Pancreas (tissue), 10 donors: ENCODE data around the gene MSANTD2. TPM values are rescaled to one million over a fixed set of nuclear protein-coding genes. Genes with fewer than 3 reads are reported as not detected.

ENCODE experiments used
- ATAC-seq, 4 donors: fragments of 200-7000 bp; cut with Tn5 transposase; one replicate each; pipeline versions ENCODE4 v1.8.0 to v1.9.1; 2020; ENCODE audit warnings: mild to moderate bottlenecking in 4 of 4, moderate library complexity in 4 of 4
- DNase-seq, 6 donors: peaks; one replicate each; pipeline ENCODE4 v3.0.0-alpha.2; 2020
- FAIRE-seq: peaks from 2 replicates; lab custom pipeline; 2012; peaks lifted over from hg19 to GRCh38; lab: Jason Lieb, UNC
- H3K27ac ChIP-seq, 4 donors: fragments of 200-600 bp; sonication (generic); 1 replicate in 3 of 4; 2 replicates in 1 of 4; pipeline versions ENCODE4 v1.5.0 to v1.8.0; 2020
- H3K27me3 ChIP-seq, 4 donors: fragments of 200-600 bp; one replicate each; pipeline ENCODE4 v1.8.0; 2021
- H3K36me3 ChIP-seq, 3 donors: fragments of 200-600 bp; sonication (generic) in 1 of 3; one replicate each; pipeline versions ENCODE4 v1.5.0 to v1.8.0; 2020 to 2021
- H3K4me1 ChIP-seq, 3 donors: fragments of 200-600 bp; one replicate each; pipeline ENCODE4 v1.8.0; 2021
- H3K4me3 ChIP-seq, 4 donors: fragments of 200-600 bp; sonication (generic) in 2 of 4; one replicate each; pipeline versions ENCODE4 v1.5.0 to v1.8.0; 2020 to 2021
- H3K9me3 ChIP-seq, 4 donors: fragments of 200-600 bp; one replicate each; pipeline ENCODE4 v1.8.0; 2021
- WGBS, 2 donors: extraction: QIAGEN DNeasy Blood & Tissue Kit; methylation state at CpG; one replicate each; pipeline ENCODE4 v1.1.7; 2013; 5-methylcytosine and 5-hydroxymethylcytosine counted together
- intact Hi-C, 3 donors: fragments of 100-400 bp; cut with DNase I; formaldehyde crosslinking; loops; one replicate each; pipeline versions ENCODE4 v1.11.1 to v1.14.2; 2022
- polyA plus RNA-seq, 2 donors: library from polyadenylated mRNA; stranded (reverse); fragments of 200-250 nt; gene quantifications; one replicate each; pipeline ENCODE4 v1.2.3, GENCODE V29; 2013
- total RNA-seq, 6 donors: library from RNA; stranded (reverse); fragmentation: NEBNext Ultra II Directional in 4 of 6; extraction: Animal tissue kit (Norgen Biotek cat#: 25700) in 4 of 6; gene quantifications; one replicate each; pipeline versions ENCODE4 v1.2.1 to v1.2.4, GENCODE V29; 2021 to 2023
- TF ChIP-seq, protein P1 (sequence below), 4 donors: fragments of 200-600 bp; sonication (generic) in 3 of 4; IDR thresholded peaks; one replicate each; pipeline versions ENCODE4 v1.5.0 to v1.8.0; 2021; ENCODE audit warnings: antibody characterized with exemption in 4 of 4
- donor health status: healthy with polysubstance abuse.
- donor health status: DM: no; HTN: no; CAD: no; lungs with moderate emphysema.
- donor health status: DM: no; HTN: no; CAD: no.
- donor health status: control.
- donor health status: control.
- donor health status: Bipolar disorder and iron deficiency.
- donor health status: DM: yes; HTN: yes; CAD: no.
- donor health status: DM: no; HTN: no; CAD: no.
- donor health status: DM: no; HTN: no; CAD: no.
- donor health status: DM: yes; HTN: yes; CAD: no.

Gene MSANTD2
- total and polyA plus RNA-seq, 8 donors = 4.6 to 23.3 (median 7.1) TPM

DNA sequence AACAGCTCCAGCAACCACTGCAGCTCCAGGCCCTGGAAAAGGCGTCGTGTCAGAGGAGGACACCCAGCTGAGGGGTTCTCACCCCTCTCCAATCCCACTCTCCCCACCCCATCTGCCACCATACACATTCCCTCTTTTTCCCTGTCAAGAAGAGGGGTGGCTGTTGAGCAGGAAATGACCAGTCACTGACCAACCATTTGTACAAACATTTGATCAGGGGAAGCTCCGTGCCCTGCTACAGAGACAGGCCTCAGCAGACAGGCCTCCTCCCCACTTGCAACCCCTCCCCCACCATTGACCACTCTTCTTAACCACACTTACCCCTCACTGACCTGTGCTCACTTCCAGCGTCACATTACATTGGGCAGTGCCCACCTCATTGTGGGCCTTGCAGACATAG, 45.9 kb downstream of the MSANTD2 start:
- Histone ChIP-seq H3K36me3 (no peaks in the 10 kb centered on the region), H3K9me3 (no peaks in the 10 kb centered on the region), H3K27ac (no peak overlapping the region), H3K4me3 (no peak overlapping the region), H3K4me1 (peaks cover 4 to 7% (median 6%) of the 10 kb centered on the region in 3 donors), H3K27me3 (peaks cover 0 to 7% (median 1%) of the 10 kb centered on the region in 4 donors)
- DNase-seq = no peak
- no peak for ATAC-seq
- no peak for FAIRE-seq
- TF ChIP-seq, protein P1, sequence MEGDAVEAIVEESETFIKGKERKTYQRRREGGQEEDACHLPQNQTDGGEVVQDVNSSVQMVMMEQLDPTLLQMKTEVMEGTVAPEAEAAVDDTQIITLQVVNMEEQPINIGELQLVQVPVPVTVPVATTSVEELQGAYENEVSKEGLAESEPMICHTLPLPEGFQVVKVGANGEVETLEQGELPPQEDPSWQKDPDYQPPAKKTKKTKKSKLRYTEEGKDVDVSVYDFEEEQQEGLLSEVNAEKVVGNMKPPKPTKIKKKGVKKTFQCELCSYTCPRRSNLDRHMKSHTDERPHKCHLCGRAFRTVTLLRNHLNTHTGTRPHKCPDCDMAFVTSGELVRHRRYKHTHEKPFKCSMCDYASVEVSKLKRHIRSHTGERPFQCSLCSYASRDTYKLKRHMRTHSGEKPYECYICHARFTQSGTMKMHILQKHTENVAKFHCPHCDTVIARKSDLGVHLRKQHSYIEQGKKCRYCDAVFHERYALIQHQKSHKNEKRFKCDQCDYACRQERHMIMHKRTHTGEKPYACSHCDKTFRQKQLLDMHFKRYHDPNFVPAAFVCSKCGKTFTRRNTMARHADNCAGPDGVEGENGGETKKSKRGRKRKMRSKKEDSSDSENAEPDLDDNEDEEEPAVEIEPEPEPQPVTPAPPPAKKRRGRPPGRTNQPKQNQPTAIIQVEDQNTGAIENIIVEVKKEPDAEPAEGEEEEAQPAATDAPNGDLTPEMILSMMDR (IDR thresholded peaks at IDR 0.05) = no peak
- WGBS, 2 donors = 74 to 88% methylated on average over 4 of the region's 4 CpGs
- intact Hi-C loops = loop anchor here in 1 of 3 donors (10.0 kb wide), 1 partner anchor 90 kb away; no protein-coding TSS in a partner anchor

DNA sequence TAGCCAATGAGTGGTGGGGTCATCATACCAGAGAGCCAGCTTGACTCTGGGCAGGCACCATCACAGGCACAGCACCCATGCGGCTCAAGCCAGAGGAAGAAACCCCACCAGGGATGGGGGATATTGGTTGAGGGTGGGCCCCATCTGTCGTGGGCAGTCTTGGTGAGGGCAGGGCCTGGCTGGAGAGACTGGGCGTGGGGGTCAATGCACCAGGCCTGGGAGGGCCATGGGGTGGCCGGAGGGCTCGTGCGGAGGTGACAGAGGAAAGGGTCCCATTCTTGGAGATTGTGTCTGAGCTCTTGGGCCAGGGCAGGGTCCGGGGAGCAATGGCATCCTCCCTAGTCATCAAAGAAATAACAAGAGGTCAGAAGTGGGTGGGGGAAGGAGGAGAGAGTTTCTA, 46.6 kb downstream of the MSANTD2 start:
- TF ChIP-seq, protein P1 (IDR thresholded peaks at IDR 0.05) = no peak
- H3K4me3 ChIP-seq = no peak overlapping the region
- WGBS, 2 donors = 85 to 91% methylated on average over 7 of the region's 7 CpGs
- peaks cover 0 to 7% (median 1%) of the 10 kb centered on the region in 4 donors for H3K27me3 ChIP-seq
- no peak for ATAC-seq
- no peaks in the 10 kb centered on the region for H3K9me3 ChIP-seq
- no peaks in the 10 kb centered on the region for H3K36me3 ChIP-seq
- intact Hi-C loops = loop anchor here in 1 of 3 donors (10.0 kb wide), 1 partner anchor 89 kb away; no protein-coding TSS in a partner anchor
- no peak overlapping the region for H3K27ac ChIP-seq
- no peak for FAIRE-seq
- peaks cover 0 to 4% (median under 1%) of the 10 kb centered on the region in 3 donors for H3K4me1 ChIP-seq
- DNase-seq = no peak

DNA sequence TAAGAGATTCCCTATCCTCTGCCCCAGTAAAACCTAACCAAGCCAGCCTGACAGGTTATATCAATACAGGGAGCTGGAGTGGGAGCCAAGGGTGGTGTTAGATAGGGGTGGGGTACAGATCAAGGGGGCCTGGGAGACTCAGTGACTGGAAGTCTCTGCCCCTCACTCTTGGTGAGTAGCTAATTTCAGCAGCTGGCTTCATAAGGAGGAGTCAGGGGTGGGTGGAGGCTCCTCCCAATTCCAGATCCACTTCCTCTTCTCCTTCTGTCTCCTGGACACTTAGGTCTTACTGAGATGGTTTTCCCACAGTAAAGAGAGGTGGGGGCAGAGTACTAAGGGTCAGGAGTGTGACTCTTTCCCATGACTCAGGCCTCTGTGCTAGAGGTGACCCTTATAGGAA, 47.0 kb downstream of the MSANTD2 start:
- FAIRE-seq (no peak), ATAC-seq (no peak), DNase-seq (no peak)
- Histone ChIP-seq H3K4me1 (peaks cover 0 to under 1% (median 0%) of the 10 kb centered on the region in 3 donors), H3K4me3 (no peak overlapping the region), H3K27ac (no peak overlapping the region), H3K27me3 (peaks cover 0 to 7% (median 1%) of the 10 kb centered on the region in 4 donors), H3K9me3 (no peaks in the 10 kb centered on the region), H3K36me3 (no peaks in the 10 kb centered on the region)
- intact Hi-C loops = loop anchor here in 1 of 3 donors (10.0 kb wide), 1 partner anchor 88 kb away; no protein-coding TSS in a partner anchor
- TF ChIP-seq, protein P1 (IDR thresholded peaks at IDR 0.05) = no peak

DNA sequence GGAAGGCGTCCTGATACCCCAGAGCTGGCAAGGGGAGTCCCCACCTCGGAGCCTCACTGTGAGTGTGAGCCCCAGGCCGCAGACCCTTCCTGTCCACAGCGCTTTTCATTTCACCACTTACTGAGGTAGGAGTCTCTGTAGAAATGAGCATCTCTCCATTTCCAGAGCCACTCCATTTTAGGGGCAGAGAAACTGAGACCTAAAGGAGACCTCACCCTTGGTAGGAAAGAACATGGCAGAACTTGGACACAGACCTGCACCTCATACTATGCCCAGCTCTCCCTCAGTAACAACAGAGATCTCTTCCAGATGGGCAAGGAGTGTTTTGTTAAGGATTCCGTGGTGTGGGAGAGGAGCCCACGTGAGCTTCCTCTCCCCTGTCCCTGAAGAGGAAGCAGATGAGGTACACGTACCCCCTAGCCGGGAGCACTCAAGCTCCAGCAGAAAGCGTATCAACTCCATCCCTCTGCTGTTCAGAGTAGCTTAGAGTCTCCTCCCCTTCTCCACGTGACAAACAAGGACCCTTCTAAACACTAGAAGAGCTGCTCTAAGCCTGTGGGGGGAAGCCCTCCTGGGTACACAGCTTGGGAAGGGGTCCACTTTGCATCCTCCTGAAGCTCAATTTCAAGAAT, 47.6 kb downstream of the MSANTD2 start:
- WGBS, 2 donors = 75 to 82% methylated on average over 10 of the region's 10 CpGs
- TF ChIP-seq, protein P1 (IDR thresholded peaks at IDR 0.05) = no peak
- FAIRE-seq = no peak
- no peak for ATAC-seq
- Histone ChIP-seq H3K27ac (no peak overlapping the region), H3K4me3 (no peak overlapping the region), H3K27me3 (peaks cover 0 to 4% (median 1%) of the 10 kb centered on the region in 4 donors), H3K4me1 (no peaks in the 10 kb centered on the region), H3K9me3 (no peaks in the 10 kb centered on the region), H3K36me3 (no peaks in the 10 kb centered on the region)
- intact Hi-C loops = loop anchor here in 1 of 3 donors (10.0 kb wide), 1 partner anchor 88 kb away; no protein-coding TSS in a partner anchor
- no peak for DNase-seq
